Pulmonary artery endothelial cell (primary cell): ENCODE results near the gene GRWD1. TPM values are rescaled to one million over a fixed set of nuclear protein-coding genes. Genes with fewer than 3 reads are reported as not detected.

Experiments used
- DNase-seq: peaks from one replicate; pipeline ENCODE4 v3.0.0-alpha.2; 2011; ENCODE audit warnings: low read depth, low spot score
- total RNA-seq: library from RNA; depleted of rRNA; stranded (reverse); fragments of >200 nt; gene quantifications from 2 replicates; pipeline ENCODE4 v1.2.3, GENCODE V29; 2014

Gene GRWD1
- total RNA-seq, 1 donor from 2014 or later, result 35.5 TPM

- DNase-seq, result no peak
Observed at GRCh38 chr19:48424694-48425219, 21.0 kb upstream of the GRWD1 start.

DNA sequence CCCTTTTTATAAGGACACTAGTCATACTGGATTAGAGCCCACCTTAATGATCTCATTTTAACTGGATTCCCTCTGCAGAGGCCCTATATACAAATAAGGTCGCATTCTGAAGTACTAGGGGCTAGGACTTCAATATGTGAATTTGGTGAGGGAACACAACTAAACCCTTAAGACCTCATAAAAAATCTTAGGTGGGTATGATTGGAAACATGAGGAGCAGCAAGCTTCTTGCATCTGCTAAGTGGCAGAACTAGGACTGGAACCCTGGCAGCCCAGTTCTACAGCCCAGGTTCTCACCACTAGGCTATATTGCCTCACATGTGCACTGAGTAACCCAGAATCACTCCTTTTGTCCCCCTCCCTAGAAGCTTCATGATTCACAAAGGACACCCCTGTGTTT lies 17.1 kb upstream of the GRWD1 start:
- DNase-seq, result no peak

GRCh38 chr19:48433337-48433736 lies 12.4 kb upstream of the GRWD1 start:
- DNase-seq, result no peak

- DNase-seq, result no peak
Observed at GRCh38 chr19:48436586-48436985, 9.2 kb upstream of the GRWD1 start.

DNA sequence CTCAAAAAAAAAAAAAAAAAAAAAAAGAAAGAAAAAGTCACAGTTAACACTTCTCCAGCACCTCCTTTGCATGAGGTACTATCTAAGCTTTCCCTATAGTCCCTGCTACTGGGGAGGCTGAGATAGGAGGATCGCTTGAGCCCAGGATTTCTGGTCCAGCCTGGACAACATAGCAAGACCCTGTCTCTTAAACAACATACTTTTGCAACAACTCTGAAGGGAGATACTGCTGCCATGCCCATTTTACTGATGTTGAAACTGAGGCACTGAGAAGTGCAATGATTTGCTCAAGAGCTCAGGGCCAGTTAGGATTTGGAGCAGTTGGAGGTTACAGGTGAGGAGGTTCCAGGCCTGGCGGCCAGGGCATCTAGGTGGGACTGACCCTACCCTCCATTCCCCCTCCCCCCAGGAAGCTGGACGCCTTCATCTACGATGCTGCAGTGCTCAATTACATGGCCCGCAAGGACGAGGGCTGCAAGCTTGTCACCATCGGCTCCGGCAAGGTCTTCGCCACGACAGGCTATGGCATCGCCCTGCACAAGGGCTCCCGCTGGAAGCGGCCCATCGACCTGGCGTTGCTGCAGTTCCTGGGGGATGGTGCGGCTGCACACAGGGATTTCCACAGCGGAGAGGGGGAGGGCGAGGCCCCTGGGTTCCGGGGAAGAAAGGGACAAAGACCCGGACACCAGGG lies 4.3 kb upstream of the GRWD1 start:
- no peak for DNase-seq

DNA sequence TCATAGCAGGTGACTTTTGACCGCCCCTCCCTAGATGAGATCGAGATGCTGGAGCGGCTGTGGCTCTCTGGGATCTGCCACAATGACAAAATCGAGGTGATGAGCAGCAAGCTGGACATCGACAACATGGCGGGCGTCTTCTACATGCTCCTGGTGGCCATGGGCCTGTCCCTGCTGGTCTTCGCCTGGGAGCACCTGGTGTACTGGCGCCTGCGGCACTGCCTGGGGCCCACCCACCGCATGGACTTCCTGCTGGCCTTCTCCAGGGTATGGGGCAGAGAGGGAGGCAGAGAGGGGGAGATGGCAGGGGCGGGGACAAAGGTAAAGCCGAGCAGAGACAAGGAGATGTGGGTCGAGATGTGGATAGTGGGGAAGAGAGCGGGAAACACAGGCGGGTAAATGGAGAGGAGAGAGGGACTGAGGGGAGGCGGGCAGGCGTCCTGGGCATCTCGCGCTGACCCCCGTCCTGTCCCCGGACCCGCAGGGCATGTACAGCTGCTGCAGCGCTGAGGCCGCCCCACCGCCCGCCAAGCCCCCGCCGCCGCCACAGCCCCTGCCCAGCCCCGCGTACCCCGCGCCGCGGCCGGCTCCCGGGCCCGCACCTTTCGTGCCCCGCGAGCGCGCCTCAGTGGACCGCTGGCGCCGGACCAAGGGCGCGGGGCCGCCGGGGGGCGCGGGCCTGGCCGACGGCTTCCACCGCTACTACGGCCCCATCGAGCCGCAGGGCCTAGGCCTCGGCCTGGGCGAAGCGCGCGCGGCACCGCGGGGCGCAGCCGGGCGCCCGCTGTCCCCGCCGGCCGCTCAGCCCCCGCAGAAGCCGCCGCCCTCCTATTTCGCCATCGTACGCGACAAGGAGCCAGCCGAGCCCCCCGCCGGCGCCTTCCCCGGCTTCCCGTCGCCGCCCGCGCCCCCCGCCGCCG lies 3.4 kb upstream of the GRWD1 start:
- no peak for DNase-seq

DNA sequence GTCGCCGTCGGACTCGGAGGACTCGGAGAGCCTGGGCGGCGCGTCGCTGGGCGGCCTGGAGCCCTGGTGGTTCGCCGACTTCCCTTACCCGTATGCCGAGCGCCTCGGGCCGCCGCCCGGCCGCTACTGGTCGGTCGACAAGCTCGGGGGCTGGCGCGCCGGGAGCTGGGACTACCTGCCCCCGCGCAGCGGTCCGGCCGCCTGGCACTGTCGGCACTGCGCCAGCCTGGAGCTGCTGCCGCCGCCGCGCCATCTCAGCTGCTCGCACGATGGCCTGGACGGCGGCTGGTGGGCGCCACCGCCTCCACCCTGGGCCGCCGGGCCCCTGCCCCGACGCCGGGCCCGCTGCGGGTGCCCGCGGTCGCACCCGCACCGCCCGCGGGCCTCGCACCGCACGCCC lies 2.5 kb upstream of the GRWD1 start:
- DNase-seq, result no peak

DNA sequence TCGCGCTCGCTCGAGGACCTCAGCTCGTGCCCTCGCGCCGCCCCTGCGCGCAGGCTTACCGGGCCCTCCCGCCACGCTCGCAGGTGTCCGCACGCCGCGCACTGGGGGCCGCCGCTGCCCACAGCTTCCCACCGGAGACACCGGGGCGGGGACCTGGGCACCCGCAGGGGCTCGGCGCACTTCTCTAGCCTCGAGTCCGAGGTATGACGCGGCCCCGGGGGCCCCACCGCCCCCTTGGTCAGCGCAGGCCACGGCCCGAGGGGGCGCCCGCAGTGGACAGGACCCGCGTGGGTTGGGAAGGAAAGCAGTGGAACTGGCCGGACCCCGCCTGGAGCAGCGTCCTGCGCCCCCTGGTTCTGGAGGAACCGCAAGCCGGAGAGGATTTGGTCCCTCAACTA lies 2.1 kb upstream of the GRWD1 start:
- DNase-seq, result no peak

DNA sequence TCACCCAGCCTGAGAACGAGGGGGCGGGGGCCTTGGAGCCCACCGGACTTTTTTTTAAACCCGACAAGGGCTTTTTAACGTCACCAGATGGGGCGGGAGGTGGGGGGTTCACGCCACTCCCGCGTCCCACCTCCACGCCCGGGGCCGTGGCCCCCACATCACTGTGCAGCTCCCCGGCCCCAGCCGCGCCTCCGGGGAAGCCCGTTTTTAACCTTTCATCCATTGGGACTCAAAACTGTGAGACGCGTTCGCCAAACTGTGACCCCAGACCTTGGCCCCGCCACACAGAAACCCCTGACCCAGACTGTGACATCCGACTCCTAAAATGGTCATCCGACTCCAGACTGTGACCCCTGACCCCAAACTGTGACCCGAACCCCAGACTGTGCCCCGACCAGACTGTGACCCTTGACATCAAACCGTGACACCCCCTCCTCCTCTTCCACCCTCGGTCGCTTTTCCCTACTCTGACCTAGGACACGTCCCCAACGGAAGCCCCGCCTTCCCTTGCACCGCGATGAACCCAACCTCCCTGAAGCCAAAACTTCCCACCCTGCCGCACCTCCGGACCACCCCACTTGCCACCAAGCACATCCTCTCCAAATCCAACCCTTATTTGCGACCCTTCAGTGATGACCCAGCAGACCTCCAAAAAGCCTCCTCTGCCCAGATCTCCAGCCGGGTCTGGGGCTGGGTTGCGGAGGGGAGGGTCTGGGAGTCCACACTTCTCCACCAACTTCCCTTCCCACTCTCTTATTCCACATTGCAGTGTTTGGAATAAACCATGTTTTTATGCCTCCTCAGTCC lies 1.5 kb upstream of the GRWD1 start:
- no peak for DNase-seq

GRCh38 chr19:48444936-48445200 lies 915 bp upstream of the GRWD1 start:
- DNase-seq, result no peak

DNA sequence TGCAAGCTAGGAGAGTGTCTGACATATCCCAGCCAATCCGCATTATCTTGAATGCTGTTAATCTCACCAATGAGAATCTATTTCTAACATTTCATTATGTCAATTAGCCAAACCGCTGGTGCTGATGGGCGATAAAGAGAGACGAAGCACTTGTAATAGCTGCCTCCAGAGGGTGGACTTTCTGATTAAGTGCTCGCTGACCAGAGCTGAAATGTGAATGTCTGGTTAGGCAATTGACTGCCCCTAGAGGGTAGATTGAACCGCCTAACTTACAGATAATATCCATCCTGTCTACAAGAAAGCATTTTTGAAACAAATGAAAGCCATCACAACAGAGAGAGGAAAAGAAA lies 552 bp upstream of the GRWD1 start:
- DNase-seq, result peak; percentile 86

DNA sequence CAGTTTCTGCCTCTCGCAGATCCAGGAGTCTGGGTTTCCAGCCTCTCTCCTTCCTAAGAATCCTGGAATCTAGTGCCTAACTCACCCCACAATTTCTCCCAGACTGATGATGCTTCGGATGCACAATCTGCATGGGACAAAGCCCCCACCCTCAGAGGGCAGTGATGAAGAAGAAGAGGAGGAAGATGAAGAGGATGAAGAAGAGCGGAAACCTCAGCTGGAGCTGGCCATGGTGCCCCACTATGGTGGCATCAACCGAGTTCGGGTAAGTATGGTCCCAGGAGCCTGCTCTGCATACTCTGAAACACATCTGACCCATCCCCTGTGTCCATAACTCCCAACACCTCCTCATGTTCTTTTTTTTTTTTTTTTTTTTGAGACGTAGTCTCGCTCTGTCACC lies 796 bp downstream of the GRWD1 start:
- DNase-seq, result no peak

- no peak for DNase-seq
Observed at GRCh38 chr19:48448563-48448962, 2.8 kb downstream of the GRWD1 start.

GRCh38 chr19:48450441-48450840 lies 4.7 kb downstream of the GRWD1 start:
- DNase-seq, result no peak

GRCh38 chr19:48450863-48451262 lies 5.1 kb downstream of the GRWD1 start:
- no peak for DNase-seq

- DNase-seq, result no peak
Observed at GRCh38 chr19:48451624-48452023, 5.8 kb downstream of the GRWD1 start.

DNA sequence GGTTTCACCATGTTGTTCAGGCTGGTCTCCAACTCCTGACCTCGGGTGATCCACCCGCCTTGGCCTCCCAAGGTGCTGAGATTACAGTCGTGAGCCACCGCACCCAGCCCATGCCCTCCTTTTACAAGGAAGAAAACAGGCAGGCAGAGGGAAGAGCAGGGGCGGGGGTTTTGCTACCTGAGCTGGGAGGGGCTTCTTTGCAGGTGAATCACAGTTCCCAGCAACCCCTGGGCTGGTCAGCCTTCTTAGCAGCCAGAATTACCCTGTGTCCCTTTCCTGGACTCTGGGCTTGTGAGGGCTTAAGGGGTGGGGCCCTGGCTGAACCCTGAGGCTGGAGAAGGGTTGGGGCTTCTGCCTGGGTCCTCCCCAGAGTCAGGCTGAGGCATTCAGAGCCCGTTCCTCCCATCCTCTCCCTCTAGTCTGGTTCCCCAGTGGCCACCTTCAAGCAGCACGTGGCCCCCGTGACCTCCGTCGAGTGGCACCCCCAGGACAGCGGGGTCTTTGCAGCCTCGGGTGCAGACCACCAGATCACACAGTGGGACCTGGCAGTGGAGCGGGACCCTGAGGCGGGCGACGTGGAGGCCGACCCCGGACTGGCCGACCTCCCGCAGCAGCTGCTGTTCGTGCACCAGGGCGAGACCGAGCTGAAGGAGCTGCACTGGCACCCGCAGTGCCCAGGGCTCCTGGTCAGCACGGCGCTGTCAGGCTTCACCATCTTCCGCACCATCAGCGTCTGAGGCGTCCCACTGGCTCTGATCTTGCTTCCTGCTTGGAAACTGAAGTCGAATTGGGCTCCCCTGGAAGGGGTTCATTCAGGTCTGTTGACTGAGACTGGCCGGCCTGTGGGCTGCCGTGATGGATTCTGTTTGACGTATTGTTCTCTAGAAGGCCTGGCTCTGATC lies 6.8 kb downstream of the GRWD1 start:
- no peak for DNase-seq

DNA sequence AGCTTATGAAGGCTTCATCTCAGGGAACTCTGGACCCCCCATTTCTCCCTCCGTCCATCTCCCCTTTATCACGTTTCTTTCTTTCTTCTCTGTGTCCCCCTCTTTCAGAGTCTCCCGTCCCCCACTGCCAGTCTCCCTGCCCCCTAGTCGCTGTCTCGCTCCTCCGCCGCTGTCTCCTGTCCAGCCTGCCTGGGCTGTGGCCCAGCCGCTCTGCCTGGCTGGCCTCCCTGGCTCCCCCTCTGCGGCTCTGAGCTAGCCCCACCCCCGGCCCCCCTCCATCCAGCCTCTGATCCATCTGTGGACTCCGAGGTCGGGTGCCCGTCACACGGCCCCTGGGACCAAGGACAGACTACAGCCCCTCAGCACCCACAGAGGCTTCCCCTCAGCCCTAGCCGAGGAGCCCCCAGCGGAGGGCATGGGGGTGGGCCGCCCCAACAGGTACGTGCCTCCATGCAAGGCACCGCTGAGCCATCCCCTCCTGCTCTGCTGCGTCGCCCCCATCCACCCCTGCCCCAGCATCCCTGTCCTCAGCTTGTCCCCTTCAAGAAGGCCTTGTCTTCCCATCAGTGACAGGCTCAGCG lies 8.5 kb downstream of the GRWD1 start:
- no peak for DNase-seq

DNA sequence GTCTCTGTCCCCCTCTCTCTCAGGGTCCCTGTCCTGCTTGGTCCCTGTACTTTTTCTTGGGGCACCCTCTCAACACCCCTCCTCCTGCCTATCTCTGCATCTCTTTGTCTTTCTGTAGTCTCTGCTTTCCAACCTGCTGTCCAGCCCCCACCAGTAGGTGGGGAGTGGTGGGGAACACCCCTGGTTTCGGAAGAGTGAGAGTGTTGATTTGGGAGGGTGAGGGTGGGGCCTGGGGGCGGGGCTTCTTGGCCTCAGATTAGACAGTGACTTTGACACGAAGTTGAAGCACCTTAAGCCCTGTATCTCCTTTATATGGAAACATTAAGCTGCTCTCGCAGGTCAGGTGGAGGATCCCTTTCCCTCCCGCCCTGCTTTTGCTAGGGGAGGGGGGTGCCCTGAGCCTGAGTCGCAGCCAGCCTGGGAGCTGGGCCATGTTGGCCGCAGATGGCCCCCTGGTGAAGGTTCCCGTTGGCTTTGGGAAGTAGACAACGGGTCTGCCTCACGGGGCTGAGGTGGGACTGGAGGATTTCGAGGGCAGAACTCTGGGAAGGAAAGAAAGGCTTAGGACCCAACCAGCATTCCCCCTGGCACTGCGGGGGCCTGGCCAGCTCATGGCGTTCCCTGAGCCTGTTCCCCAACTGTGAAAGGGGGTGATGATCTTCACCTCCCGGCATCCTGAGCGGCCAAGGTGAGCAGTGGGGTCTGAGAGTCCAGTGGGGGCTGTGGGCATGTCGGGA lies 9.6 kb downstream of the GRWD1 start, which contains the start of gene KCNJ14:
Gene KCNJ14, plus strand, starts transcription at position 404 of the 737 bp plus-strand sequence. CDS start 6,151 bp downstream, outside the sequence.
- no peak for DNase-seq
